Skeletal muscle tissue (tissue), 4 donors: ENCODE measurements around the gene SORT1. TPM values are rescaled to one million over a fixed set of nuclear protein-coding genes. Genes with fewer than 3 reads are reported as not detected.
"Not testable (repeated sequence)": the region's sequence is repeated elsewhere in the genome, so short reads cannot be mapped to it uniquely, and the experiment has no call there.

ENCODE experiments used
- H3K27ac ChIP-seq: one replicate; pipeline ENCODE4 v1.7.0; 2013; ENCODE audit warnings: mild to moderate bottlenecking, low read depth, low read length, inconsistent platforms
- H3K27me3 ChIP-seq, 3 donors: one replicate each; pipeline ENCODE4 v1.7.0; 2013; ENCODE audit warnings: low read length in 3 of 3; ENCODE audit not compliant: control insufficient read depth in 3 of 3, insufficient read depth in 3 of 3
- H3K36me3 ChIP-seq, 3 donors: one replicate each; pipeline ENCODE4 v1.7.0; 2013; ENCODE audit warnings: low read length in 3 of 3; ENCODE audit not compliant: control insufficient read depth in 3 of 3, insufficient read depth in 3 of 3
- H3K4me1 ChIP-seq, 3 donors: one replicate each; pipeline ENCODE4 v1.7.0; 2013; ENCODE audit warnings: low read length in 3 of 3, mild to moderate bottlenecking in 3 of 3; ENCODE audit not compliant: control insufficient read depth in 3 of 3, insufficient read depth in 3 of 3
- H3K4me3 ChIP-seq, 3 donors: one replicate each; pipeline ENCODE4 v1.7.0; 2013; ENCODE audit warnings: low read length in 3 of 3
- H3K9ac ChIP-seq, 3 donors: one replicate each; pipeline ENCODE4 v1.7.0; 2013; ENCODE audit warnings: low read length in 3 of 3, mild to moderate bottlenecking in 3 of 3, moderate library complexity in 2 of 3, low read depth in 1 of 3
- H3K9me3 ChIP-seq, 3 donors: one replicate each; pipeline ENCODE4 v1.7.0; 2013; ENCODE audit warnings: low read length in 3 of 3; ENCODE audit not compliant: control insufficient read depth in 3 of 3
- total RNA-seq: library from RNA; depleted of rRNA; stranded (reverse); fragments of >200 nt; gene quantifications from one replicate; pipeline ENCODE4 v1.2.3, GENCODE V29; 2014
- donor health status: Osteomylitis.

Gene SORT1
- total RNA-seq, 1 donor from 2014 or later: 22.4 TPM

DNA sequence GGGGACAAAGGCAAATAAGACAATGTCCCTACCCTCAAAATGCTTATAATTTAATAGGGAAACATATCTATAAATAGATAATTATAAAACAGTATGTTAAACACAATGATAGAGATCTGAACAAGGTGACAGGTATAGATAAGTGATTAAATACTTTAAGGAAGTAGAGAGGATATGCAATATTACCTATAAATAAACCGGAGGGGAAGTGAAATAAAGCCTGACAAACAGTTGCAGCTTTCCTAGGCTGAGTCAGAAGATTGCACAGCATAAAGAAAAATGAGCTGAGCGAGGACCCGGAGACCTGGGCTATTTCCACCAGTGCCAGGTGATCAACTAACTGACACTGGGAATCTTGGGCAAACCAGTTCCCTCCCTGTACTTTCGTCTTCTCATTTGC lies 103.2 kb downstream of the SORT1 start:
- Histone ChIP-seq H3K9me3 (no peaks in the 10 kb centered on the region), H3K27ac (no peak overlapping the region), H3K4me1 (peaks cover 12 to 14% (median 13%) of the 10 kb centered on the region in 3 donors)

GRCh38 chr1:109293026-109293425 lies 104.7 kb downstream of the SORT1 start:
- no peak overlapping the region for H3K9ac ChIP-seq
- no peaks in the 10 kb centered on the region for H3K9me3 ChIP-seq
- no peak overlapping the region for H3K27ac ChIP-seq
- no peak overlapping the region for H3K4me3 ChIP-seq
- no peaks in the 10 kb centered on the region for H3K4me1 ChIP-seq
- H3K36me3 ChIP-seq: no peaks in the 10 kb centered on the region
- peaks cover 0 to 13% (median 0%) of the 10 kb centered on the region in 3 donors for H3K27me3 ChIP-seq

More for the DNA sequence above, 103.2 kb downstream of the SORT1 start:
- Histone ChIP-seq H3K36me3 (no peaks in the 10 kb centered on the region), H3K9ac (no peak overlapping the region), H3K4me3 (no peak overlapping the region), H3K27me3 (peaks cover 0 to 13% (median 0%) of the 10 kb centered on the region in 3 donors)

GRCh38 chr1:109292364-109292763 lies 105.4 kb downstream of the SORT1 start:
- Histone ChIP-seq H3K9ac (no peak overlapping the region), H3K4me3 (no peak overlapping the region), H3K9me3 (no peaks in the 10 kb centered on the region), H3K4me1 (no peaks in the 10 kb centered on the region), H3K27me3 (peaks cover 0 to 13% (median 0%) of the 10 kb centered on the region in 3 donors), H3K27ac (no peak overlapping the region), H3K36me3 (no peaks in the 10 kb centered on the region)

DNA sequence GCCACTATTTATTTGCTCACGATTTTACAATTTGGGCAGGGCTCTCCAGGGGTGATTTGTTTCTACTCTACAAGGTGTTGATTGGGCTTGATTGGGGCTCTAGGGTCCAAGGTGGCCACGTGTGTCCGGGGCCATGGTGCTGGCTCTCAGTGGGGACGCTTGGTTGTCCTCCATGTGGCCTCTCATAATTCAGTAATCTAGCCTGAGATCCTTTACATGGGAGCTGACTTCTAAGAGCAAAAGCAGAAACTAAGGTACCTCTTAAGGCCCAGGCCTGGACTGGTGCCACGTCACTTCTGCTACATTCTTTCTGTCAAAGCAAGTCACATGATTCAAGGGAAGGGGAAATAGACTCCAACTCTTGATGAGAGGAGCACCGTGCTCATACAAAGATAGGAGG lies 106.7 kb downstream of the SORT1 start:
- Histone ChIP-seq H3K36me3 (no peaks in the 10 kb centered on the region), H3K4me3 (no peak overlapping the region), H3K27ac (no peak overlapping the region), H3K4me1 (no peaks in the 10 kb centered on the region), H3K9me3 (no peaks in the 10 kb centered on the region), H3K27me3 (peaks cover 0 to 12% (median 0%) of the 10 kb centered on the region in 3 donors), H3K9ac (no peak overlapping the region)

DNA sequence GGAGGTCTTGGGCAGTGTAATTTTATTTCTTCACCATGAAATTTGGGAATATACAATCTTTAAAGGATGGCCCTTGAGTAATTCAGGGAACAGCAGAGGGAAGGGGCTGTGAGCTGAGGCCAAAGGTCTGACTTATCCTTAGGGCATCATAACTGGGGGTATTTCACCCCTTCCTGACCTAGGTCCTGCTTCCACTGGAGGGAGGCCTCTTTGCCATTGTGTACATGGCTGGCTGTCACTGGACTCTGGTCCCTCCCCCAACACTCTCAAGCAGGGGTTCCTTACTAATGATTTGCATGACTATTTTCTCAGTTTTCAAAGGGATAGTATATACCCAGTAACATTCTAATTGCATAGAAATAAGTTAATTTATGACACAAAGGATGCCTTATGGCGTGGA lies 107.6 kb downstream of the SORT1 start:
- Histone ChIP-seq H3K9me3 (no peaks in the 10 kb centered on the region), H3K36me3 (no peaks in the 10 kb centered on the region), H3K4me3 (no peak overlapping the region), H3K27ac (no peak overlapping the region), H3K4me1 (no peaks in the 10 kb centered on the region), H3K9ac (no peak overlapping the region), H3K27me3 (peaks cover 0 to 3% (median 0%) of the 10 kb centered on the region in 3 donors)

- H3K9me3 ChIP-seq, H3K4me3 ChIP-seq, H3K9ac ChIP-seq, H3K27me3 ChIP-seq, H3K27ac ChIP-seq, H3K36me3 ChIP-seq: not testable (repeated sequence)
- peaks cover 12 to 24% (median 17%) of the 10 kb centered on the region in 3 donors for H3K4me1 ChIP-seq
Measured at GRCh38 chr1:109286762-109287161, 111.0 kb downstream of the SORT1 start.

- Histone ChIP-seq H3K27me3 (no peaks in the 10 kb centered on the region), H3K27ac (peak overlapping the region; percentile 81), H3K9me3 (no peaks in the 10 kb centered on the region), H3K4me1 (peaks cover 12 to 26% (median 18%) of the 10 kb centered on the region in 3 donors), H3K9ac (peak overlapping the region; percentile 73 to 87 (median 87)), H3K36me3 (peaks cover 0 to 2% (median 0%) of the 10 kb centered on the region in 3 donors), H3K4me3 (peak overlapping the region; percentile 86 to 94 (median 88))
Measured at GRCh38 chr1:109283748-109284600, 113.7 kb downstream of the SORT1 start.

DNA sequence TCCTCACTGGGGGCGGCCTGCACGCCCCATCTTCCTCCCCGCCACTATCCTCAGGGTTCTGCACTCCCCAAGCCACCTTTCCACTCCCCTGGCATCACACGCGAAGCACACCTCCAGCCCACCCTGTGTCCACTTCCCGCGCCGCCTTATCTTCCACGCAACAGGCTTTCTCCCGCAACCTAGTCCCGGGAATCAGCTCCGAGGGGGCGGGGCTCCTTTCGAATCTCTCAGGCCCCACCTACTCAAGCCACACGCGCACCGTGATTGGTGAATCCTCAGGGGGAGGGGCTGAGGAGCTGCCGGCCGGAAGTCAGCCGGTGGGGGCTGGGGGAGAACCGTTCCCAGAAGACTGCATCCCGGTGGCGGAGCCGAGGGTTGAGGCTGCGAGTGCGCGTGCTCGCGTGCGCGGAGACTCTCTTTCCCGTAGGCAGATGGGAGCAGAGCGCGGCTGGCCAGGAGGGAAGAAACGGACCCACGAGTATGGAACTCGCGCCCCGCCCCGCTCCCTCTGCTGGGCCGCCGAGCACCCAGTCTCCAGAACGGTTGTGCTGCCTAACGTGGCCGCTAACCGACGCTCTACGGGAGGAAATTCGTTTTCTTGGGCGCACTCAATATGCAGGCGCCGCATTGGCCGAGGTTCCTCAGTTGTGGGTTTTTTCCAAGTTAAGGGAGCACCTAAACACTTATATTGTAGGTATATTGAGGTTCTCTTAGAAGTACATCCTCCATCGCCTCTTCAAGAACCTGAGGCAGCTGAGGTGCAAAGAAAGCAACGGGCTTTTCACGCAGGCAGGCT lies 114.6 kb downstream of the SORT1 start, which contains the start of gene PSRC1:
Gene PSRC1 (minus strand): TSS at position 194 of the 796 bp plus-strand sequence.
- H3K4me3 ChIP-seq: peak within 1 kb of the TSS; percentile 86 to 94 (median 88)
- H3K27me3 ChIP-seq: no peaks in the 10 kb centered on the region
- H3K9me3 ChIP-seq: no peaks in the 10 kb centered on the region
- H3K36me3 ChIP-seq: peaks cover 0 to 2% (median 0%) of the 10 kb centered on the region in 3 donors
- H3K9ac ChIP-seq: peak within 1 kb of the TSS; percentile 74 to 87 (median 87)
- peak within 1 kb of the TSS; percentile 81 for H3K27ac ChIP-seq
- H3K4me1 ChIP-seq: peaks cover 12 to 26% (median 18%) of the 10 kb centered on the region in 3 donors

GRCh38 chr1:109282497-109282951 lies 115.2 kb downstream of the SORT1 start:
- H3K4me3 ChIP-seq: peak overlapping the region; percentile 86 to 94 (median 88)
- H3K27ac ChIP-seq: no peak overlapping the region
- H3K27me3 ChIP-seq: no peaks in the 10 kb centered on the region
- no peaks in the 10 kb centered on the region for H3K9me3 ChIP-seq
- peaks cover 15 to 31% (median 20%) of the 10 kb centered on the region in 3 donors for H3K4me1 ChIP-seq
- H3K36me3 ChIP-seq: peaks cover 0 to 2% (median 0%) of the 10 kb centered on the region in 3 donors
- H3K9ac ChIP-seq: peak overlapping the region; percentile 74 to 87 (median 87)
